ENCODE measurements around the gene LMO1. TPM values are rescaled to one million over a fixed set of nuclear protein-coding genes. Genes with fewer than 3 reads are reported as not detected.

The LMO1 gene
- polyA plus RNA-seq, 1 donor (not counting 4 experiments of a cell fraction or from before 2014, with no cell fraction given) = 0.08 TPM

DNA sequence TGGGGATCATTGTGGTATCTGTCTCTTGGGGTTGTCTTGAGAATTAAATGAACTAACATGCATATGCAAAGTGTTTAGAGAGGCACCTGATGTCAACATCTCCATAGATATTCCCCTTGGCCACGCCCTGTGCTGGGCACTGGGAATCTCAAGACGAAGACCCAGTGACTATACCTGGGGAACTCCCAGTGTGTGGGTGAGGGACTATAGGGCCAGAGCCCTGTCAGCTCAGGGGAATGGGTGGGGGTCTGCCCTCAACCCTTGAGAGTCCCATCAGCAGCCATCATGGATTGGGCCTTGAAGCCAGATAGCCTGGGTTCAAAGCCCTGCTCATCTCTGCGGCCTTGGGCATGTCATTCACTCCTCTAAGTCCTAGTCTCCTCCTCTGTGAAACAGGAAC, 21.6 kb upstream of the LMO1 start:
- H3K36me3 ChIP-seq (ENCODE audit: control insufficient read depth in 2 of 2, extremely low read depth in 1 of 2, insufficient read depth in 2 of 2, low read length in 2 of 2) = no peaks in the 10 kb centered on the region
- TF ChIP-seq CTCF (optimal IDR thresholded peaks at IDR 0.05 in 1 of 3, IDR thresholded peaks at IDR 0.05 in 1 of 3, conservative IDR thresholded peaks at IDR 0.05 in 1 of 3; ENCODE audit: extremely low read depth in 1 of 3, insufficient read depth in 2 of 3, low read length in 3 of 3) (no peak), EZH2 (IDR thresholded peaks at IDR 0.05; ENCODE audit: low read length) (no peak)
- H3K4me1 ChIP-seq (ENCODE audit: control insufficient read depth, extremely low read depth, insufficient read depth, low read length) = no peaks in the 10 kb centered on the region
- no peak overlapping the region for H2AFZ ChIP-seq (ENCODE audit: control insufficient read depth, low read length)
- H3K9ac ChIP-seq (ENCODE audit: control insufficient read depth, extremely low read depth, insufficient read depth, low read length) = no peak overlapping the region
- H4K20me1 ChIP-seq (ENCODE audit: control insufficient read depth, extremely low read depth, insufficient read depth, low read length) = no peaks in the 10 kb centered on the region
- no peaks in the 10 kb centered on the region for H3K79me2 ChIP-seq (ENCODE audit: control insufficient read depth, insufficient read depth, low read length)
- no peak overlapping the region for H3K4me2 ChIP-seq (ENCODE audit: control insufficient read depth, extremely low read depth, insufficient read depth, low read depth, low read length)
- DNase-seq (ENCODE audit: low read depth, low spot score) = no peak
- no peaks in the 10 kb centered on the region for H3K9me1 ChIP-seq (ENCODE audit: control insufficient read depth, extremely low read depth, insufficient read depth, low read length)
- dilution Hi-C loops (cut with MboI; ENCODE audit: extremely low pct_ligation_motif_present, low sequenced_read_pairs) = no loop called here
- no peak overlapping the region for H3K27ac ChIP-seq (ENCODE audit: control insufficient read depth, insufficient read depth, low read length)
- no peak for FAIRE-seq
- no peak overlapping the region for H3K4me3 ChIP-seq (ENCODE audit: control insufficient read depth in 2 of 3, extremely low read depth in 1 of 3, insufficient read depth in 2 of 3, low read depth in 1 of 3, low read length in 3 of 3)
- peaks cover 10% of the 10 kb centered on the region for H3K27me3 ChIP-seq (ENCODE audit: control insufficient read depth, extremely low read depth, insufficient read depth, low read length)
- no peaks in the 10 kb centered on the region for H3K9me3 ChIP-seq (ENCODE audit: control insufficient read depth, low read depth, low read length)

GRCh38 chr11:8283465-8284230, 20.0 kb upstream of the LMO1 start:
- DNase-seq (ENCODE audit: low read depth, low spot score) = no peak
- no peaks in the 10 kb centered on the region for H4K20me1 ChIP-seq (ENCODE audit: control insufficient read depth, extremely low read depth, insufficient read depth, low read length)
- no peaks in the 10 kb centered on the region for H3K9me1 ChIP-seq (ENCODE audit: control insufficient read depth, extremely low read depth, insufficient read depth, low read length)
- no peak overlapping the region for H3K4me3 ChIP-seq (ENCODE audit: control insufficient read depth in 2 of 3, extremely low read depth in 1 of 3, insufficient read depth in 2 of 3, low read depth in 1 of 3, low read length in 3 of 3)
- no peaks in the 10 kb centered on the region for H3K36me3 ChIP-seq (ENCODE audit: control insufficient read depth in 2 of 2, extremely low read depth in 1 of 2, insufficient read depth in 2 of 2, low read length in 2 of 2)
- TF ChIP-seq EZH2 (IDR thresholded peaks at IDR 0.05; ENCODE audit: low read length) = no peak
- TF ChIP-seq CTCF (optimal IDR thresholded peaks at IDR 0.05 in 1 of 3, IDR thresholded peaks at IDR 0.05 in 1 of 3, conservative IDR thresholded peaks at IDR 0.05 in 1 of 3; ENCODE audit: extremely low read depth in 1 of 3, insufficient read depth in 2 of 3, low read length in 3 of 3) = no peak
- no peak overlapping the region for H3K4me2 ChIP-seq (ENCODE audit: control insufficient read depth, extremely low read depth, insufficient read depth, low read depth, low read length)
- dilution Hi-C loops (cut with MboI; ENCODE audit: extremely low pct_ligation_motif_present, low sequenced_read_pairs) = no loop called here
- no peak overlapping the region for H3K9ac ChIP-seq (ENCODE audit: control insufficient read depth, extremely low read depth, insufficient read depth, low read length)
- no peak overlapping the region for H2AFZ ChIP-seq (ENCODE audit: control insufficient read depth, low read length)
- no peak overlapping the region for H3K27ac ChIP-seq (ENCODE audit: control insufficient read depth, insufficient read depth, low read length)
- no peaks in the 10 kb centered on the region for H3K9me3 ChIP-seq (ENCODE audit: control insufficient read depth, low read depth, low read length)
- FAIRE-seq = no peak
- no peaks in the 10 kb centered on the region for H3K79me2 ChIP-seq (ENCODE audit: control insufficient read depth, insufficient read depth, low read length)
- H3K4me1 ChIP-seq (ENCODE audit: control insufficient read depth, extremely low read depth, insufficient read depth, low read length) = no peaks in the 10 kb centered on the region
- peaks cover 10% of the 10 kb centered on the region for H3K27me3 ChIP-seq (ENCODE audit: control insufficient read depth, extremely low read depth, insufficient read depth, low read length)

Data from keratinocyte (primary cell).